KMS-11 (cell line): Measurements from ENCODE around the gene ELOVL7.

Source experiments
- H2AFZ ChIP-seq: fragments of 200-600 bp; sonication (generic); 2 replicates; pipeline ENCODE4 v1.6.1; 2016; ENCODE audit warnings: antibody characterized with exemption, mixed run types, low read depth
- H3K27ac ChIP-seq: fragments of 200-600 bp; sonication (generic); 2 replicates; pipeline ENCODE4 v1.6.1; 2016; ENCODE audit warnings: mild to moderate bottlenecking, mixed run types
- H3K27me3 ChIP-seq: fragments of 200-600 bp; sonication (generic); 2 replicates; pipeline ENCODE4 v1.6.1; 2017; ENCODE audit warnings: mild to moderate bottlenecking, low read depth, mixed run types, moderate library complexity; ENCODE audit not compliant: insufficient read depth
- H3K36me3 ChIP-seq: fragments of 200-600 bp; sonication (generic); 2 replicates; pipeline ENCODE4 v1.6.1; 2017; ENCODE audit warnings: mild to moderate bottlenecking, mixed run types; ENCODE audit not compliant: insufficient read depth
- H3K4me1 ChIP-seq: fragments of 200-600 bp; sonication (generic); 2 replicates; pipeline ENCODE4 v1.6.1; 2016; ENCODE audit warnings: mild to moderate bottlenecking, low read depth, mixed run types; ENCODE audit not compliant: poor library complexity, severe bottlenecking
- H3K4me2 ChIP-seq: fragments of 200-600 bp; sonication (generic); 2 replicates; pipeline ENCODE4 v1.7.0; 2016; ENCODE audit warnings: mild to moderate bottlenecking, mixed run types
- H3K4me3 ChIP-seq: fragments of 200-600 bp; sonication (generic); IDR thresholded peaks from 2 replicates; pipeline ENCODE4 v1.6.1; 2017; ENCODE audit warnings: low read depth, low read length, mixed read lengths; ENCODE audit not compliant: insufficient read depth
- H3K79me2 ChIP-seq: fragments of 200-600 bp; sonication (generic); 2 replicates; pipeline ENCODE4 v1.6.1; 2016; ENCODE audit warnings: low read depth, mixed run types; ENCODE audit not compliant: insufficient read depth
- H3K9ac ChIP-seq: fragments of 200-600 bp; sonication (generic); 2 replicates; pipeline ENCODE4 v1.6.1; 2016; ENCODE audit warnings: mild to moderate bottlenecking, mixed run types
- H4K20me1 ChIP-seq: fragments of 200-600 bp; sonication (generic); 2 replicates; pipeline ENCODE4 v1.6.1; 2016; ENCODE audit warnings: mild to moderate bottlenecking, mixed run types; ENCODE audit not compliant: insufficient read depth
- TF ChIP-seq, protein P1 (sequence below): fragments of 200-600 bp; sonication (generic); conservative IDR thresholded peaks from 2 replicates; pipeline ENCODE4 v1.6.1; 2017; ENCODE audit warnings: low read depth, mild to moderate bottlenecking, antibody characterized with exemption, low read length, moderate library complexity, mixed read lengths

Gene ELOVL7

DNA sequence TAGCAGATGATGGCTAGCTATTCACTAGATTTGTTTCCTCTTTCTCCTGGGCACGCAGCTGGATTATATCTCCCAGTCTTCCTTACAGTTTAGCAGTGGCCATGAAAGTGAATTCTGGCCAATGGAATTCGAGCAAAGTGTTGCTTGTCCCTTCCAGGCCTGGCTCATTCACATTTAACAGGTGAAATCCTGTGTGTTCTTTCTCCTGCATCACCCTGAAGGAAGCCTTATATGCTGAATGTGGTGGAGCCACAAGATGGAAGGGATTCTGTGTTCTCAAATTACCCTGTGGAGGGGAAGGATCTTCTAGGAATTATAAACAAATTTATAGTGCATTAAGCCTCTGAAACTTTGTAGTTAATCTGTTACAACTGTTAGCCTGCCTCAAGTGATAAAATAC, 8.2 kb upstream of the ELOVL7 start:
- no peak overlapping the region for H2AFZ ChIP-seq
- no peak overlapping the region for H3K9ac ChIP-seq
- TF ChIP-seq, protein P1, sequence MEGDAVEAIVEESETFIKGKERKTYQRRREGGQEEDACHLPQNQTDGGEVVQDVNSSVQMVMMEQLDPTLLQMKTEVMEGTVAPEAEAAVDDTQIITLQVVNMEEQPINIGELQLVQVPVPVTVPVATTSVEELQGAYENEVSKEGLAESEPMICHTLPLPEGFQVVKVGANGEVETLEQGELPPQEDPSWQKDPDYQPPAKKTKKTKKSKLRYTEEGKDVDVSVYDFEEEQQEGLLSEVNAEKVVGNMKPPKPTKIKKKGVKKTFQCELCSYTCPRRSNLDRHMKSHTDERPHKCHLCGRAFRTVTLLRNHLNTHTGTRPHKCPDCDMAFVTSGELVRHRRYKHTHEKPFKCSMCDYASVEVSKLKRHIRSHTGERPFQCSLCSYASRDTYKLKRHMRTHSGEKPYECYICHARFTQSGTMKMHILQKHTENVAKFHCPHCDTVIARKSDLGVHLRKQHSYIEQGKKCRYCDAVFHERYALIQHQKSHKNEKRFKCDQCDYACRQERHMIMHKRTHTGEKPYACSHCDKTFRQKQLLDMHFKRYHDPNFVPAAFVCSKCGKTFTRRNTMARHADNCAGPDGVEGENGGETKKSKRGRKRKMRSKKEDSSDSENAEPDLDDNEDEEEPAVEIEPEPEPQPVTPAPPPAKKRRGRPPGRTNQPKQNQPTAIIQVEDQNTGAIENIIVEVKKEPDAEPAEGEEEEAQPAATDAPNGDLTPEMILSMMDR: no peak
- no peak overlapping the region for H3K4me2 ChIP-seq
- no peaks in the 10 kb centered on the region for H4K20me1 ChIP-seq
- H3K36me3 ChIP-seq: no peaks in the 10 kb centered on the region
- no peaks in the 10 kb centered on the region for H3K79me2 ChIP-seq
- H3K4me3 ChIP-seq: no peak overlapping the region
- H3K27me3 ChIP-seq: no peaks in the 10 kb centered on the region
- H3K4me1 ChIP-seq: no peaks in the 10 kb centered on the region
- H3K27ac ChIP-seq: no peak overlapping the region

DNA sequence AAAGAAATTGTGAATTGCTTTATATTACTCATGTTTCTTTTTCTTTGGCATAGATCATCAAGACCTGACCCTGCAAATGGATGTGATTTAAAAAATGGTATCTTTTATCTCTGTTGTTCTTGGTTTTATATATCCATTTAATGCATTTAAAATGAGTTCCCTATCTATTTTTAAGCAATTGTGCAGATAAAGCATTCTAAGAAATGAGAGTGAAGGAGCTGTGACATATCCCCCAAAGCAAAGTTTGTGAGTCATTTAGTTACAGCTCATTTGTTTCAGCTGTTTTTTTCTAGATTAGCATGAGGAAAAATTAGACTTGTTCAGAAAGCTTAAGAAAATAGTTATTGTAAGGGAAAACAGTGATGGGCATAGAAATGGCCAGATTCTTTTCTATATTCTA, 7.6 kb upstream of the ELOVL7 start:
- Histone ChIP-seq H3K36me3 (no peaks in the 10 kb centered on the region), H3K79me2 (no peaks in the 10 kb centered on the region), H3K27me3 (no peaks in the 10 kb centered on the region), H2AFZ (no peak overlapping the region), H3K4me1 (no peaks in the 10 kb centered on the region), H3K27ac (no peak overlapping the region), H3K9ac (no peak overlapping the region), H3K4me3 (no peak overlapping the region), H3K4me2 (no peak overlapping the region), H4K20me1 (no peaks in the 10 kb centered on the region)
- TF ChIP-seq, protein P1: no peak

DNA sequence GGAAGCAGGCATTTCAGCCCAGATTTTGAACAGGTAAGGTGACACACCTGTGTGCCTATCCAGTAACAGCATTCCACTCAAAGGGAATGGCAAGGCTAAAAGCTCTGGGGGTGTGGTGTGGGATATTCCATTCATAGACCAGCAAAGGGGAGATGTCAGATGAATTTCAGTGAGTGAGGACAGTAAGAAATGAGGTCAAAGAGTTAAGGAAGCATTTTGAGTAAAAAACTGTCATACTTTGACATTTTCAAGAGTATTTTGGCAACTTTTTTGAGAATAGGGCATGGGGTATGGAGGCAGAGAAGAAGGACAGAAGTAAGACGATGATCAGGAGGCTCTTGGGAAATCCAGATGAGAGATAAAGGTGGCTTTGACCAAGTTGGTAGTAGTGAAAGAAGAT, 2.2 kb upstream of the ELOVL7 start:
- no peak overlapping the region for H3K27ac ChIP-seq
- H3K27me3 ChIP-seq: no peaks in the 10 kb centered on the region

DNA sequence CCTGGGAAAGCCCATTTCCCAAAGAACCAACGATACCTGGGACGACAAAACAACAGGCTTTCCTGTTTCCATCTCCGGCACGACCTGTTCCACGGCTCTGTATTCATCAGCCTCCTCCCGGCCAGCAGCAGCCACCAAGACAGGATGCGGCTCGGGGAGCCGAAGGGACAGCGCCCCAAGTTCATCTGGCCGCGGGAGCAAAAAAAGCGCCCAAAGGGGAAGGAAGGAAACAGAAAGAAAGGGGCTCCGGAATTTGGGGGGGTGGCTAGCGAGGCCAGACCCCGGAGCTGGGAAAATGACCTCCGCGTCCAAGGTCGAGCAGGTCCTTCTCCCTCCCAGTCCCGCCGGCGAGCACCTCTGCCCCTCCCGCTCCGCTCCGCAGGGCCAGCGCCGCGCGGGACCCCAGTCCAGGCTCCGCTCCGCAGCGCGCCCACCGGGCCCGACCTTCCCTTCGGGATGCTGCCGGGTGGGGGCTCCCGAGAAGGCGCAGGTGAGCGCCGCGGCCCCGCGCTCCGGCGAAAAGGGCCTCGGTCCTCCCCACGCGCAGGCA, 608 bp downstream of the ELOVL7 start:
- Histone ChIP-seq H3K27me3 (no peaks in the 10 kb centered on the region), H3K9ac (peak overlapping the region; percentile 61), H3K4me2 (peak overlapping the region; percentile 51), H3K27ac (no peak overlapping the region), H3K36me3 (no peaks in the 10 kb centered on the region), H2AFZ (peak overlapping the region; percentile 99), H3K79me2 (no peaks in the 10 kb centered on the region), H3K4me3 (peak overlapping the region; percentile 53), H3K4me1 (peaks cover 8% of the 10 kb centered on the region), H4K20me1 (0 out of 2 replicates have a peak, but pooled peaks cover 3% of the 10 kb centered on the region)
- TF ChIP-seq, protein P1: no peak

More for the DNA sequence above, 2.2 kb upstream of the ELOVL7 start:
- no peak overlapping the region for H3K4me3 ChIP-seq
- no peak overlapping the region for H2AFZ ChIP-seq
- H4K20me1 ChIP-seq: 0 out of 2 replicates have a peak, but pooled peaks cover 3% of the 10 kb centered on the region
- no peak overlapping the region for H3K4me2 ChIP-seq
- no peak overlapping the region for H3K9ac ChIP-seq
- no peaks in the 10 kb centered on the region for H3K36me3 ChIP-seq
- H3K4me1 ChIP-seq: peaks cover 8% of the 10 kb centered on the region
- TF ChIP-seq, protein P1: no peak
- H3K79me2 ChIP-seq: no peaks in the 10 kb centered on the region
